RWPE1 (cell line): ENCODE data around the gene HDAC9.

Source experiments
- CTCF ChIA-PET: fragments of 350-600 bp; sonication (Branson Sonifier 250); formaldehyde crosslinking; extraction: SDS; loops from one replicate; lab custom pipeline; 2021; lab: Yijun Ruan, JAX
- POLR2A ChIA-PET: fragments of 400-600 bp; formaldehyde crosslinking; extraction: SDS; loops from one replicate; lab custom pipeline; 2020; ENCODE audit warnings: antibody characterized with exemption; ENCODE audit not compliant: low non-redundant PET; lab: Yijun Ruan, JAX
- DNase-seq: peaks from one replicate; pipeline ENCODE4 v3.0.0; 2012; ENCODE audit warnings: low spot score
- H3K27ac ChIP-seq: fragments of 450-650 bp; 2 replicates; pipeline ENCODE4 v1.5.1; 2017
- TF ChIP-seq, protein P1 (sequence below): fragments of 450-650 bp; conservative IDR thresholded peaks from 2 replicates; pipeline ENCODE4 v1.5.1; 2017; ENCODE audit warnings: low read depth, mild to moderate bottlenecking

Gene HDAC9

GRCh38 chr7:18815261-18815960, 319.9 kb downstream of the HDAC9 start:
- TF ChIP-seq, protein P1, sequence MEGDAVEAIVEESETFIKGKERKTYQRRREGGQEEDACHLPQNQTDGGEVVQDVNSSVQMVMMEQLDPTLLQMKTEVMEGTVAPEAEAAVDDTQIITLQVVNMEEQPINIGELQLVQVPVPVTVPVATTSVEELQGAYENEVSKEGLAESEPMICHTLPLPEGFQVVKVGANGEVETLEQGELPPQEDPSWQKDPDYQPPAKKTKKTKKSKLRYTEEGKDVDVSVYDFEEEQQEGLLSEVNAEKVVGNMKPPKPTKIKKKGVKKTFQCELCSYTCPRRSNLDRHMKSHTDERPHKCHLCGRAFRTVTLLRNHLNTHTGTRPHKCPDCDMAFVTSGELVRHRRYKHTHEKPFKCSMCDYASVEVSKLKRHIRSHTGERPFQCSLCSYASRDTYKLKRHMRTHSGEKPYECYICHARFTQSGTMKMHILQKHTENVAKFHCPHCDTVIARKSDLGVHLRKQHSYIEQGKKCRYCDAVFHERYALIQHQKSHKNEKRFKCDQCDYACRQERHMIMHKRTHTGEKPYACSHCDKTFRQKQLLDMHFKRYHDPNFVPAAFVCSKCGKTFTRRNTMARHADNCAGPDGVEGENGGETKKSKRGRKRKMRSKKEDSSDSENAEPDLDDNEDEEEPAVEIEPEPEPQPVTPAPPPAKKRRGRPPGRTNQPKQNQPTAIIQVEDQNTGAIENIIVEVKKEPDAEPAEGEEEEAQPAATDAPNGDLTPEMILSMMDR = no peak
- H3K27ac ChIP-seq = no peak overlapping the region
- DNase-seq = no peak
- POLR2A ChIA-PET = no interaction called here
- CTCF ChIA-PET = interaction anchor here (0.6 kb wide), 1 partner anchor 887 kb away, joined by 3 read pairs; no protein-coding TSS in a partner anchor

DNA sequence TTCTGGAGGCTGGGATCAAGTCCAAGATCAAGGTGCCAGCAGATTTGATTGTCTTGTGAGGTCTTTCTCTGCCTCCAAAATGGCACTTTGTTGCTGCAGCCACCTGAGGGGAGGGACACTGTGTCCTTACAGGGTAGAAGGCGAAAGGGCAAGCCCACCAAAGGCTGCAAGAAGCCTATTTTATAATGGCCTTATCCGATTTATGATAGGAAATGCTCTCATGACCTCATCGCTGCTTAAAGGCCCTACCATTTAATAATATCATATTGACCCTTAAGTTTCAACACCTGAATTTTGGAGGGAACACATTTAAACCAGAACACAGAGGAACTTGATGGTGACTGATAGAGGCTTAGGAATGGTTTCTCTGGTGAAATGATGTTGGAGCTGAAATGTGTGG, 325.4 kb downstream of the HDAC9 start:
- H3K27ac ChIP-seq = no peak overlapping the region
- TF ChIP-seq, protein P1 = no peak
- DNase-seq = no peak
- POLR2A ChIA-PET = no interaction called here
- CTCF ChIA-PET = interaction anchor here (0.6 kb wide), 1 partner anchor 203 kb away, joined by 4 read pairs; no protein-coding TSS in a partner anchor

- CTCF ChIA-PET = interaction anchor here (0.6 kb wide), 1 partner anchor 203 kb away, joined by 4 read pairs; no protein-coding TSS in a partner anchor
- DNase-seq = no peak
- no peak overlapping the region for H3K27ac ChIP-seq
- POLR2A ChIA-PET = no interaction called here
- TF ChIP-seq, protein P1 = no peak
These were observed 326.0 kb downstream of the HDAC9 start for GRCh38 chr7:18821554-18821953.

- TF ChIP-seq, protein P1 = no peak
- H3K27ac ChIP-seq = no peak overlapping the region
- CTCF ChIA-PET = no interaction called here
- no peak for DNase-seq
- POLR2A ChIA-PET = no interaction called here
These were observed 328.6 kb downstream of the HDAC9 start for GRCh38 chr7:18824157-18824556.

DNA sequence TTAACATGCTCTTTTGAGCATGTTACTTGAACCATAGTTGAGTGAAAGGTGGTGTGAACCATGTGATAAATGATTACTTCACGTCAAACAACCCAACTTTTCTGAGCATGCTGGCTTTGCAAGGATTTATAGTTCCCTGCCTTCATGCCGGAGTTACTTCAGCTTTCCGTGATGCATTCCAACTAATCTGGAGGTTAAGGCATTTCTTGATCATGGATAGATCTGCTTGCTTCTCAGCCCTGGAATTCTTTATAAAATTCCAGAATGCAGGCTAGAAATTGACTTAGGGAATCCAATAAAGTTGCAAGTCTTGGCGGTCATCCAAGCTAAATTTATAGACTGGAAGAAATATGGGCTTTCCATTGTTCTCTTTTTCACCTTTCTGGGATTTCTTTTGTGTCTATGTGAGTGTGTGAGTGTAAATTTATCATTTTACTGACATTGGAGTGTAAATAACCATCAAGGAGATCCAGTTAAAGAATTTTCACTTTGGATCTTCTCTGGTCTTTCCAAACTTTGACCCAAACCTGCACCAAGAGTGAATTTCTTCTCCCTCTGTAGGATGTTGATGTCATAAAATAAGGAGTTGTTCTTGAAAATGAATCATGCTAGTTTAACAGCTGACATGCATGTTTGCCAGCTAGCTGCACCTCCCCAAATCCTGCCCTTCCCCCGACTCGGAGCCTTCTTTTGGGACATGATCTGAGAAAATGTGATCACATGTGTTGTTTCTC, 332.9 kb downstream of the HDAC9 start:
- TF ChIP-seq, protein P1 = no peak
- ChIA-PET POLR2A (no interaction called here), CTCF (interaction anchor here (0.6 kb wide), 1 partner anchor 153 kb away, joined by 3 read pairs; no protein-coding TSS in a partner anchor)
- no peak overlapping the region for H3K27ac ChIP-seq
- DNase-seq = no peak

DNA sequence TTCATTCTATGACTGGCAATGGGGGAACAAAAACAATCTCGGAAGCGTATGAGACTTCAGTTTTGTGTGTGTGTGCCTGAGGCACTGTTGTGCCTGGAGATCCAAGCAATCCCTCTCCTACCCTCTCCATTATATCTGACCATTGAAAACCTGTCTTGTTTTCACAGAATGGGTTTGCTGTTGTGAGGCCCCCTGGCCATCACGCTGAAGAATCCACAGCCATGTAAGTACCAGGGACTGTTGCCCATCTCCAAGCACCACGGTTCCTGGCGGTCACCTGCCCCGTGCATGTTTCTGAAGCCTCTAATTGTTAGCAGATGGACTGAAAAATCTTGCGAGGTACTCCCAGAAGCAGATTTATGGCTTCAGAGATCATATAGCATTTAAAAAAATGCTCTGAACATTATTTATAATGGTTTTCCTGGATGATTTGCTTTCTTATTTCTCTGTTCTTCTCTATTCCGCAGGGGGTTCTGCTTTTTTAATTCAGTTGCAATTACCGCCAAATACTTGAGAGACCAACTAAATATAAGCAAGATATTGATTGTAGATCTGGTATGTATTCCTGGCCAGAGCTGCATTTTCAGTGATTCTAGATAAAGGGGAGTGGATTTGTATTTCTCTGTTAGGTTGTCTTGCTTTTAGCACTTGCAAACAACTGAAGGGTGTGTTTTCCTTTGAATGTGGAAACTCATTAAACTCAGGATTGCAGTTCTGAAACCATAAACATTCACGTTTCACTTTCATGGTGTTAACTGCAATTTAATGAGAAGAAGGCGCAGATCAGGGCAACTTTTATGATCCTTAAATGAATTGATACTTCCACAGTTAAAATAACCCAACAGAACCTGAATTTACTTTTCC, 333.7 kb downstream of the HDAC9 start:
- CTCF ChIA-PET = interaction anchor here (0.6 kb wide), 1 partner anchor 152 kb away, joined by 3 read pairs; no protein-coding TSS in a partner anchor
- H3K27ac ChIP-seq = no peak overlapping the region
- DNase-seq = no peak
- POLR2A ChIA-PET = no interaction called here
- TF ChIP-seq, protein P1 = no peak
